LoVo (cell line): ENCODE measurements around the gene ATP8B3.

Experiments
- DNase-seq: peaks from one replicate; pipeline ENCODE4 v3.0.0-alpha.2; 2016; ENCODE audit warnings: low spot score

The ATP8B3 gene

GRCh38 chr19:1851654-1852580, 39.8 kb upstream of the ATP8B3 start:
- DNase-seq, result no peak

DNA sequence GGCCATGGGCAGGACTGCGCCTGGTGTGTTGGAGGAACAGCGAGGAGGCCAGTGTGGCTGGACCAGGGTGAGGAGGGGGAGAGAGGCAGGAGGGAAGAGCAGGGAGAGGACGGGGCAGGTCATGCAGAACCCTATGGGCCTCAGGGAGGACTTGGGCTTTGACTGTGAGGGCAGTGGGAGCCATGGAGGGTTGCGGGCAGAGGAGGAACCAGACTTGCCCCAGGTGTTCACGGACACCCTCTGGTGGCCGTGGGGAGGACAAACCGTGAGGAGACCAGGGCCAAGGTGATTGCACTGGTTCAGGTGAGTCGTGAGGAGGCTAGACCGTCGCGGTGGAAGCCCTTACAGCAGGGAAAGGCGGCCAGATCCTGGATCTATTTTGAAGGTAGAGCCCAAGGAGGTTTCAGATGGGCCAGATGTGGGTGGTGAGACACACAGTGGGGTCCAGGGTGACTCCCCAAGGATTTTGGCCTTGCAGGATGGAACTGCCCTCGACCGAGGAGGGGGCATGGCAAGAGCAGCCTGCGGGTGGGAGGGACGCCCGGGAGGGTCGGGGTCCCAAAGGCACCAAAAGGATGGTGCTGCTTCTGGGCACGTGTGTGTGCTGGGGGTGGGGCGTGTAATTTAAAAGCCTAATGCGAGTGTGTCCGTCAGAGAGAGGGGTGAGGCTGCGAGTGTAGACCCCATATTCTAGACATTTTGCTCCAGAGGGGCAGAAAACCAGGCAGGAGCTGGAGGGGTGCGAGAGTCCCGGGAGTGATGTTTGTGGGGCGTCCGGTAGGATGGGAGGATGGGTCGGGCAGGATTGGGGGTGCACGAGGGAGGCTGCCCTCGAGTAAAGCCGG, 39.0 kb upstream of the ATP8B3 start:
- no peak for DNase-seq

DNA sequence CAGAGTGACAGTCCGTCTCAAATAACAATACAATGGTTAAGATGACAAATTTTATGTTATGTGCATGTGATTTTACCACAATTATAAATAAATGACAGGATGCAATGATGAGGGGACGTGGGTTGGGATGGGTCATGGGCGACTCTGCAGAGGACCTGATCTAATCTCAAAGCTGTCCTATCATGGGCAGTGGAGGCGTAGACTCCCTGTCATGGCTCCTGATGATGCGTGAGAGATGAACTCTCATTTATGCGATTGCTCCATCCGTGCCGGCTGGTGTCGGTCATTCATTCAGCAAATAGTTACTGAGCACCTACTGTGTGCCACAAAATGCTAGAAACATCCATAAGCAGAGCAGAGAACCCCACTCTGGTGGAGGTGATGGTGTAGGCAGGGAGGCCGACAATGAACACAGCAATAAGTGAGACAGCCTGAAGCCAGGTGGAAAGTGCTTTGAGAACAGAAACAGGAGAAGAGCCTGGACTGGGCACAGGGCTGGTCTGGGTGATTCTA, 37.9 kb upstream of the ATP8B3 start:
- no peak for DNase-seq

DNA sequence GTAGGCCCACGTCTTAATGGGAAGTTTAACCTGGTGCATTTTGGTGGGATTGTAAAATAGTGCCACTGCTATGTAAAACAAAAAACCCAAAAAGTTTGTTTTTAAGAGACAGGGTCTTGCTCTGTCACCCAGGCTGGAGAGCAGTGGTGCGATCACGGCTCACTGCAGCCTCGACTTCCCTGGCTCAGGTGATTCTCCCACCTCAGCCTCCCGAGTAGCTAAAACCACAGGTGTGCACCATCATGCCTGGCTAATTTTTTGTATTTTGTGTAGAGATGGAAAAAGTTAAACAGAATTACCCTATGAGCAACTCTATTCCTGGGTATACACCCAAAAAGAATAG, 37.0 kb upstream of the ATP8B3 start:
- DNase-seq, result no peak

DNA sequence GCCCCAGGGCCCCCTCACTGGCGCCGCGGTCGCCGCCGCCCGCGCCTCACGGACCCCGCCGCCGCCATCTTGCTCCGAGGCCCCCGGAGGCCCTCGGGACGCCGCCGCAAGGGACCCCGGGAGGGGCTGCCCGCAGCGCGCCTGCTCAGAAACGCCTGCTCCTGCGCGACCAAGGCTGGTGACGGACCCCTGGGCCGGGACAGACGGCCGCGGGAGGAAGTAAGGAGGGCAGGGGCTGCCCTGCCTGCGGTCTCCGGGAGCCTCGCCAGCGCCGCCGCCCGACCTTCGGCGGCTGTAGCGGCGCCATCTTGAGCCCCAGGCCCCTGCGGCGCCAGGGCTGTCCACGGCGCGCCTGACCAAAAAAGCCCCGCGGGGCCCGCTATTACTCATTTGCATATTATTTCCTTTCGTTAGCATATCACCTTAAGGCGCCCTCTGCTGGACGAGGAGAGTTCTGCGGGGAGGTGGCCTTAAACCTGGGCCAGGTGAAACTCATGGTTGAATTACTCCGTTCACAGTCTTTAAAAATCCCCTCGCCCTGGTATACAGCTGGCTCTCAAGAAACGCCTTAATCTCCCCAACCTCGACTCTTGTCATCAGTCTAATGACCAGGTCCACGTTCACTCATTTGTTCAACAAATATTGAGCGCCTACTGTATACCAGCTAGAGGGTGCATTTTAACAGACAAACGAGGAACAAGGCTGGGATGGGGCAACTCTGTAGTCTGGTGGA, 36.5 kb upstream of the ATP8B3 start, which contains the start of gene REXO1:
TSS of gene REXO1 (minus strand) at position 85 of the 733 bp plus-strand sequence. CDS start 125 bp downstream, outside the sequence.
- DNase-seq, result peak; percentile 96

DNA sequence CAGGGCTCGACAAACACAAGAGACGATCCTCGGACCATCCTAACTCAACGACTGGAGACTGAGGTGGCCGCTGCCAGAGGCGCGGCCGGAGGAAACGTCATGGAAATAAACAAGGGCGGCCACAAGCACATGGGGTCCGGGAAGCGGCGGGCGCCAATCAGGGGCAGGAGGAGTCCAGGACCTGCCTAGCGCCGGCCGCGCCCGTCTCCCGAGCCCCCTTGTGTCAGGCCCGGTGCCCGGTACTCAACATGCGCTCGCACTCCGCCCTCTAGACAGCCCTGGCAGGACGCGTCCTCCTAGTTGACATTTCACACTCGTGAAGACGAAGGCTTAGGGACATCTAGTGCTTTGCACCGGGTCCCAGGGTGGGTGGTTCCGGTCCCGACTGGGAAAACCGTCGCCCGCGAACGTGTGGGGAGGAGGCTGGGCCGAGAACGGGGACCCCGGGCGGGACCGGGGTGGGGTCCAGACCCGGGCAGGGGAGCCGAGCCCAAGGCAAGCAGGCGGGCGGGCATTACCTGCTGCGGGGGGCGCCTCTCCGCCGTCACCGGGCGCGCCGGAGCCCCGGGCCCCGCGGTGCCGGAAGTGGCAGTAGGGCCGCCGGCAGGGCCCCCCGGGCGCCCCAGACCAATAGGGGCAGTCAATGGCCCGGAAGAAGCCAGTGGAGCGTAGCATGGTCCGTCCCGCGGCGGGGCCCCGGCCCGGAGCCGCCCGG, 35.8 kb upstream of the ATP8B3 start:
- peak; percentile 52 for DNase-seq

DNA sequence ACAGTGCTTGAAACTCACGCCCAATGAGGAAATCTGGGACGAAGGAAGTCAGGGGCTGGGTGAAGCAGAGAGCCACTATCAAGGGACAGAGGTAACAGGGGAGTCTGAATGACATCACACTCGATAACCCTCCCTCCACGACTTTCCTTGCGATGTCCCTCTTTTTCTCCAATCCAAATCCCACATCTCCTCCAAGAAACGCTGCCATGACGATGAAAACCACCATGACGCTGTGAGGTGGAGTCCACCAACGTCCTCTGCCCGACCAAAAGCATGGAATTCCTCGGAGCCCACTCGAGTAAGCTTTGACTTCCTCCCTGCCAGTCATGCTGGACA, 35.2 kb upstream of the ATP8B3 start:
- DNase-seq, result no peak

DNA sequence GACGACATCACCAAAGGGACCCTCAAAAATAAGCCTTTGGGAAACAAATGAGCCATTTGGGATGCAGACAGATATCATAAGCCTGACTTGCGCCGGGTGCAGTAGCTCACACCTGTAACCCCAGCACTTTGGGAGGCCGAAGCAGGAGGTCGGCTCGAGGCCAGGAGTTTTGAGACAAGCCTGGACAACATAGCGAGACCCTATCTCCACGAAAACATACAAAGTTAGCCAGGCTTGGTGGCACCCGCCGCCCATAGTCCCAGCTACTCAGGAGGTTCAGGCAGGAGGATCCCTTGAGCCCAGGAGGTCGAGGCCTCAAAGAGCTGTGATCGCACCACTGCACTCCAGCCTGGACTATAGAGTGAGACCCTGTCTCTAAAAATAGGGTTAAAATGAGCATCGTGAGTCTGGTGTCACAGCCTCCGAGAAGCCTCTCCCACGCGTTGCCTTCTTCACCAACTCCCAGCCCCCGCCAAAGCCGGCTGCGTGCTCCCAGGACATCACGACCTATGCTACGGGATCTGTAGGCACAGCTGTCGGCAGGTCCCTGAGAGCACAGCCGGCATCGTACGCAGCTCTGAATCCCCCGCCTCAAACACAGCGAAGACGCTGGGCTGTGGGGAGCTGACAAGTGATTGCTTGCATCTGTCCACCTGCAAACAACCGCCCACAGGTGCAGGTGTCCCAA, 34.6 kb upstream of the ATP8B3 start:
- no peak for DNase-seq

DNA sequence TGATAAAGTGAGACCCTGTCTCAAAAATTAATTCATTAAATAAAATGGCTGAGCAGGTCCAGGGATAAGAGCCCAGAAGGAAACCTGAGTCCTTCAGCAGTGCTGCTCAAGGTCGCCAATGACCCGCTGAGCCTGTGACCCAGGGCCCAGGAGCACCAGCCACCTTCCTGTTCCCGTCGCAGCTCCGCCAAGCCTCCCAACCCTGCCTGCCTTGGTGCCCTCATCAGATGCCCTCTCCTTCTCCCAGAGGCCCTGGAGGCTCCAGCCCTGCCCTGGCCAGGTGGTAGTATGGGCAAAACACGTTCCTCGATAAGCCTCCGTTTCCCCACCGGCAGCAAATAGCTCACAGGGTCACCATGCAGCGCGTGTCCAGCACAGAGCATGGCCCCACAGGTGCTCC, 33.6 kb upstream of the ATP8B3 start:
- no peak for DNase-seq

GRCh38 chr19:1845125-1845515, 33.0 kb upstream of the ATP8B3 start:
- DNase-seq, result no peak

DNA sequence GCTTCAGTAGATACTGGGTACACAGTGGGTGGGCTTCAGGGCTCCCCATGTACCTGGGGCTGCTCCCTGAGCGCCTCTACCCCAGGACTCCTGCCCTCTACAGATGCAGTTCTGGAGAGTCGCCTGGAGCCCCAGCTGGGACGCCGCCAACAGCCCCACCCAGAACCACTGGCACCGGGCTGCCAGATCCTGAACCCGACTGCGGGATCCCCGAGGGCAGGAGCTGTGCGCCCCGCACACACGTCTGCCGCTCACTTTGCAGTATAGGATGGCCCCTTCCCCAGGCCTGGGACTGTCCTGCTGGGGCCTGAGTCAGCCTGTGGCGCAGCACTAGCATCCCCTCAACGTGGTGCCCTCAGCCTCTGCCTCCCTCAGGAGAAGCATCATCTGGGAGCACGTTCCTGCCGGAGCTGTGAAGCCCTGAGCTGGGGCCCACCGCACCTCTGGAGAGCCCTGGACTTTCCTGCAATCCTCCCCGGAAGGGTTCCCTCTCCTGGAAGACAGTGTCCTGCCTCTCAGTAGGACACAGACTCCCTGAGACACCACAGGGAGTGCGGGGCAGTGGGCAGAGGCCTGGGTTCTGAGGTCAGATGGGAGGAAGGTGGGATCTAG, 32.5 kb upstream of the ATP8B3 start:
- no peak for DNase-seq

DNA sequence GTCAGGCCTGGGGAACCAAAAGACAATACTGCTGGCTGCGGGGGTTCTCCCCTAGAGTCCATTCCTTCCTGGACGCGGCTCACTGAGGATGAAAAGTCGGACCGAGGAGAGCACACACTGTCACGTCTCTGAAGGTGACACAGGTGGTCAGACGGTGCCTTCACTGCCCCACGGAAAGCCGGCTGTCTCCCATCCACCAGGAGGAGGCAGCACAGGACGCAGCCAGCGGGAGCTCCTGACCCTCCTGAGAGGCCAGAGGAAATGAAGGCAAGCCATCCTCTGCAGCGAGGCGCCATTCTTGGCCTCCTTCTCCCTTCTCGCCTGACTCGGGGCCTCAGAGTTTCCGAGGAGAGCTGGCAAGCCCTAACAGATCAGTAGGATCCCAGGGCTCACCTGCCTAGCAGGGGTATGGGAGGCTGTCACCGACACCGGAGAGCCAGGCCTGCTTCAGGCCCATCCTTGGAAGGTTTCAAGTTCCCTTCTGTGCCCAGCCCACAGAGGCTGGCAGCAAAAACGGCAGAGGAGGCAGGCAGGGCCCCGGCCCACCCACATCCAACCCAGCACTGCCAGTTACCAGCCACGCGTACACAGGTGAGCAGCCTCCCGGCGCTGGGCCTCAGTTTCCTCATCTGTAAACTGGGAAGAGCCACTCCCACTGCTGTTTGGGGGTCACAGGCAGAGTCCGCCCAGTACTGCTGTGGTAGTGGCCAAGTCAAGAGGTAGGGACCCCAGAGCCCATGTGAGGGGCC, 31.7 kb upstream of the ATP8B3 start:
- DNase-seq, result no peak

GRCh38 chr19:1843116-1843515, 31.0 kb upstream of the ATP8B3 start:
- DNase-seq, result no peak

- no peak for DNase-seq
Measured at GRCh38 chr19:1841209-1841924, 29.3 kb upstream of the ATP8B3 start.

- no peak for DNase-seq
Measured at GRCh38 chr19:1840541-1841115, 28.6 kb upstream of the ATP8B3 start.

DNA sequence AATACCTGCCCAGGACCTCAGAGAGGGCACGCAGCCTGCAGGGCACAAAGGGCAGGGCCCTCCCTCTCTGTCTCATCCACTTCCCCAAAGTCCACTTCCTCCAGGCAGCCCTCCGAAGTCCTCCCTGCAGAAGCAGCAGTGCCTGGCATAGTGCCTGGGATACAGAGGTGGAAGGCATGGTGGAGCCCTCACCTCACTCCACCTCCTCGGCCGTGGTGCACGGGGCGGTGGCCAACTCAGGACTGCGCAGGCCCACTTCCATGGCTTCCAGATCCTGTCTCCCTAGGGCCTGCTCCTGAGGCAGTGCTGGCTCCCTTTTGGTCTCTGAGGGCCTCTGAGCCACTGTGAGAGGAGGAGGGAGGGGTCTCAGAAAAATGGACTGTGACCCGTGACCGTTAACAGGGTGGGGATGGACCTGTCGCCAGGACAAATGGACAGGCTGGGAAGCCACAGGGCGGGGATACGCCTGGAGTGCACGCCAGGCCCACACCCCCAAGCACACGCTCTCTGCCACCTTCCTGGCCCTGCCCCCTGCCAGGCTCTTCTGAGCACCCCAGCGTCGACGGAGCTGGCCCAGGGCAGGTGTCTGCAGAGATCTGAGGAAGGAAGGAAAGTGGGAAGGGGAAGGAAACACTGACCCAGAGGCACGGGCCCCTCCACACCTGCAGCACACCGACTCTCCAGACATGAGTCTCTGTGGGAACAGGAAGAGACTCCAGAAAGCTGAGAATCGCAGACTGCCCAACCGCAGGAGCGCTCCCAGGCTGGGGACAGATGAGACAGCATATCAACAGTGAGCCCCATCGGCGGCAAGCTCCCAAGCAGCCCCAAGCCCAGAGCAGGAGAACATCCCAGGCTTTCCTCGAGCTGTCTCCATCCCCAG, 27.8 kb upstream of the ATP8B3 start:
- no peak for DNase-seq

- no peak for DNase-seq
Measured at GRCh38 chr19:1837625-1838105, 25.6 kb upstream of the ATP8B3 start.

DNA sequence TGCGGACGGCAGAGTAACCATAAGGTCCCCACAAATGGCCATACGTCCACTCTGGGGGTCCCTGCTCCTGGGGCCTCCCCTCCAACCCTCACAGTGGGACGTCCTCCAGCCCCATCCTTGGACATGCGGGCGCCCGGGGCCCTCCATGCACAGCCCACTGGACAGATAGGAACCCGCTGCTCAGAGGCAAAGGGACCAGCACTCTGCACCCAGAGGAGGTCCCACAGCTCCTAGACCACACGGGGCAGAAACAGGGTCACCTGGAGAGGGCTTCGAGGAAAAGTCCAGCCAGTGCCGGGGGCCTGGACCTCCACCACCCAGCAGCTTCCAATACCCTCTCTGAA, 25.1 kb upstream of the ATP8B3 start:
- no peak for DNase-seq
